Measurements from ENCODE around the gene SLC2A1.

- TF ChIP-seq CTCF (IDR thresholded peaks at IDR 0.05) (no peak), EZH2phosphoT487 (IDR thresholded peaks at IDR 0.05) (no peak), EZH2 (IDR thresholded peaks at IDR 0.05) (no peak)
Measured at GRCh38 chr1:42915456-42915855, 43.2 kb downstream of the SLC2A1 start.

Measured in neural progenitor cell (in vitro differentiated cells).